Neutrophil (primary cell): Measurements from ENCODE around the gene DNAH11.

Experiments used
- H3K27ac ChIP-seq: fragments of 200-600 bp; sonication (generic); 2 replicates; pipeline ENCODE4 v1.5.1; 2016; ENCODE audit warnings: mild to moderate bottlenecking, moderate library complexity
- H3K27me3 ChIP-seq: fragments of 200-600 bp; sonication (generic); 2 replicates; pipeline ENCODE4 v1.6.0; 2016; ENCODE audit warnings: mild to moderate bottlenecking
- H3K36me3 ChIP-seq: fragments of 200-600 bp; sonication (generic); 2 replicates; pipeline ENCODE4 v1.5.1; 2017
- H3K4me1 ChIP-seq, 2 experiments: fragments of 200-600 bp in 1 of 2; sonication (generic) in 1 of 2; 1 replicate in 1 of 2; 2 replicates in 1 of 2; pipeline versions ENCODE4 v1.5.1 to v1.6.1; 2013 to 2016; ENCODE audit warnings: low read depth in 1 of 2, low read length in 1 of 2, mild to moderate bottlenecking in 1 of 2, moderate library complexity in 1 of 2; ENCODE audit not compliant: control insufficient read depth in 1 of 2, insufficient read depth in 1 of 2
- H3K4me3 ChIP-seq, 2 experiments: fragments of 200-600 bp in 1 of 2; sonication (generic) in 1 of 2; 1 replicate in 1 of 2; 2 replicates in 1 of 2; pipeline ENCODE4 v1.5.1; 2013 to 2016; ENCODE audit warnings: low read depth in 1 of 2, low read length in 1 of 2, mild to moderate bottlenecking in 1 of 2, moderate library complexity in 1 of 2
- H3K9me3 ChIP-seq: fragments of 200-600 bp; sonication (generic); 2 replicates; pipeline ENCODE4 v1.5.1; 2016
- CTCF ChIP-seq: fragments of 200-600 bp; sonication (generic); IDR thresholded peaks from 2 replicates; pipeline ENCODE4 v1.5.1; 2016; ENCODE audit warnings: antibody characterized with exemption

Gene DNAH11

GRCh38 chr7:21912305-21912704 lies 369.5 kb downstream of the DNAH11 start:
- H3K27ac ChIP-seq, result peak overlapping the region; percentile 63
- no peak overlapping the region for H3K4me3 ChIP-seq
- H3K36me3 ChIP-seq, result peaks cover 23% of the 10 kb centered on the region
- TF ChIP-seq CTCF, result no peak
- H3K27me3 ChIP-seq, result no peaks in the 10 kb centered on the region
- peaks cover 20 to 26% of the 10 kb centered on the region in 2 experiments for H3K4me1 ChIP-seq
- no peaks in the 10 kb centered on the region for H3K9me3 ChIP-seq

GRCh38 chr7:21912931-21913780 lies 370.3 kb downstream of the DNAH11 start:
- Histone ChIP-seq H3K9me3 (no peaks in the 10 kb centered on the region), H3K27me3 (no peaks in the 10 kb centered on the region), H3K36me3 (peaks cover 15% of the 10 kb centered on the region), H3K27ac (peak overlapping the region; percentile 63), H3K4me3 (no peak overlapping the region), H3K4me1 (peaks cover 20 to 27% of the 10 kb centered on the region in 2 experiments)
- no peak for TF ChIP-seq CTCF

- peak overlapping the region; percentile 63 for H3K27ac ChIP-seq
- no peaks in the 10 kb centered on the region for H3K9me3 ChIP-seq
- peaks cover 8% of the 10 kb centered on the region for H3K36me3 ChIP-seq
- TF ChIP-seq CTCF, result no peak
- H3K27me3 ChIP-seq, result no peaks in the 10 kb centered on the region
- H3K4me1 ChIP-seq, result peaks cover 33 to 42% of the 10 kb centered on the region in 2 experiments
- H3K4me3 ChIP-seq, result no peak overlapping the region
Measured at GRCh38 chr7:21914671-21915070, 371.8 kb downstream of the DNAH11 start.

GRCh38 chr7:21915140-21915539 lies 372.3 kb downstream of the DNAH11 start:
- no peaks in the 10 kb centered on the region for H3K9me3 ChIP-seq
- peak overlapping the region; percentile 63 for H3K27ac ChIP-seq
- H3K4me3 ChIP-seq, result no peak overlapping the region
- peaks cover 6% of the 10 kb centered on the region for H3K36me3 ChIP-seq
- no peak for TF ChIP-seq CTCF
- no peaks in the 10 kb centered on the region for H3K27me3 ChIP-seq
- peaks cover 37 to 47% of the 10 kb centered on the region in 2 experiments for H3K4me1 ChIP-seq

GRCh38 chr7:21916176-21916575 lies 373.3 kb downstream of the DNAH11 start:
- Histone ChIP-seq H3K9me3 (no peaks in the 10 kb centered on the region), H3K36me3 (peaks cover 3% of the 10 kb centered on the region), H3K4me3 (no peak overlapping the region), H3K4me1 (peaks cover 47 to 57% of the 10 kb centered on the region in 2 experiments), H3K27ac (no peak overlapping the region), H3K27me3 (no peaks in the 10 kb centered on the region)
- TF ChIP-seq CTCF, result no peak
